OCI-M1 (cell line): ENCODE measurements around the gene NSMF.
A peak's percentile ranks its signal among the peaks of the same experiment; 100 is the strongest.

Source experiments
- DNase-seq: peaks from one replicate; lab custom pipeline; 2025; lab: John Stamatoyannopoulos, UW

NSMF gene

GRCh38 chr9:137492464-137493363 is 33.6 kb upstream of the NSMF start:
- peak; percentile 95 for DNase-seq

GRCh38 chr9:137491735-137492432 is 32.8 kb upstream of the NSMF start:
- peak; percentile 90 for DNase-seq

GRCh38 chr9:137490532-137491186 is 31.5 kb upstream of the NSMF start:
- peak; percentile 26 for DNase-seq

GRCh38 chr9:137488906-137489305 is 29.8 kb upstream of the NSMF start:
- DNase-seq, result no peak

- DNase-seq, result no peak
Measured at GRCh38 chr9:137488327-137488653, 29.2 kb upstream of the NSMF start.

- no peak for DNase-seq
Measured at GRCh38 chr9:137487454-137488326, 28.6 kb upstream of the NSMF start.

- DNase-seq, result no peak
Measured at GRCh38 chr9:137486545-137487453, 27.7 kb upstream of the NSMF start.

- no peak for DNase-seq
Measured at GRCh38 chr9:137486141-137486490, 27.0 kb upstream of the NSMF start.

- DNase-seq, result no peak
Measured at GRCh38 chr9:137485343-137486140, 26.4 kb upstream of the NSMF start.

- DNase-seq, result no peak
Measured at GRCh38 chr9:137484551-137485315, 25.6 kb upstream of the NSMF start.

GRCh38 chr9:137482094-137482781 is 23.1 kb upstream of the NSMF start:
- DNase-seq, result peak; percentile 89

- DNase-seq, result no peak
Measured at GRCh38 chr9:137480686-137481683, 21.9 kb upstream of the NSMF start.

GRCh38 chr9:137479892-137480685 is 21.0 kb upstream of the NSMF start:
- no peak for DNase-seq

- DNase-seq, result no peak
Measured at GRCh38 chr9:137478962-137479861, 20.1 kb upstream of the NSMF start.

GRCh38 chr9:137478613-137478961 is 19.5 kb upstream of the NSMF start:
- no peak for DNase-seq
